GM23248 (cell line): Measurements from ENCODE around the gene SOX11.

ENCODE experiments used
- EZH2 ChIP-seq: fragments of 200-600 bp; sonication (generic); IDR thresholded peaks from 2 replicates; pipeline ENCODE4 v1.6.1; 2018; ENCODE audit warnings: antibody characterized with exemption, mild to moderate bottlenecking; ENCODE audit not compliant: insufficient read depth, poor library complexity, severe bottlenecking
- EZH2phosphoT487 ChIP-seq: fragments of 200-600 bp; sonication (generic); IDR thresholded peaks from 2 replicates; pipeline ENCODE4 v1.6.1; 2018; ENCODE audit warnings: antibody characterized with exemption, moderate library complexity, mild to moderate bottlenecking, low read depth; ENCODE audit not compliant: insufficient read depth

DNA sequence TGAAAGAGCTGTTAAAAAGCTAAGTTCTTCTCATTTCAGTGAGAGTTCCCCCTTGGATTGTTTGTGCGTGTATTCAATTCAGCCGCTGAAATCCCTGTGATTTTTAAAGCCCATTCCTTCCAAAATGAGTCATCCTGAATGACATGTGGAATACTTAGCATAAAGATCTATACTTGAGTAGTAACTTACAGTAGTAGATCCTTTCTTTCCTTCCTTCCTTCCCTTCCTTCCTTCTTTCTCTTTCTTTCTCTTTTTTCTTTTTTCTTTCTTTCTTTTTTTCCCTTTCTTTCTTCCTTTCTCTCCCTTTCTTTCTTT lies 18.2 kb upstream of the SOX11 start:
- TF ChIP-seq EZH2: no peak
- TF ChIP-seq EZH2phosphoT487: no peak
